GM12872 (cell line): ENCODE results near the gene UBQLNL.

ENCODE experiments used
- CTCF ChIP-seq: IDR thresholded peaks from 3 replicates; pipeline ENCODE4 v1.5.1; 2011; ENCODE audit warnings: low read depth, mild to moderate bottlenecking, low read length, moderate library complexity; ENCODE audit not compliant: insufficient read depth

UBQLNL gene

GRCh38 chr11:5528495-5528894 lies 12.0 kb upstream of the UBQLNL start:
- no peak for TF ChIP-seq CTCF

- no peak for TF ChIP-seq CTCF
Observed at GRCh38 chr11:5527716-5528115, 11.2 kb upstream of the UBQLNL start.

- no peak for TF ChIP-seq CTCF
Observed at GRCh38 chr11:5524756-5525155, 8.3 kb upstream of the UBQLNL start.

- TF ChIP-seq CTCF, result no peak
Observed at GRCh38 chr11:5522308-5522707, 5.8 kb upstream of the UBQLNL start.

GRCh38 chr11:5521540-5521939 lies 5.0 kb upstream of the UBQLNL start:
- TF ChIP-seq CTCF, result no peak

GRCh38 chr11:5514841-5515240 lies 1.7 kb downstream of the UBQLNL start:
- TF ChIP-seq CTCF, result no peak

- TF ChIP-seq CTCF, result no peak
Observed at GRCh38 chr11:5509803-5510202, 6.7 kb downstream of the UBQLNL start, which contains the start of gene UBQLN3. TSS of gene UBQLN3 (minus strand) at chr11:5509957. CDS start at chr11:5509558, 399 bp downstream.

- TF ChIP-seq CTCF, result no peak
Observed at GRCh38 chr11:5508605-5509004, 7.9 kb downstream of the UBQLNL start.
